GM21367 (cell line): Measurements from ENCODE around the gene MIDN.
"Not testable (repeated sequence)": the region's sequence is repeated elsewhere in the genome, so short reads cannot be mapped to it uniquely, and the experiment has no call there.

Source experiments
- ATAC-seq: cut with Tn5 transposase; IDR thresholded peaks from one replicate; pipeline ENCODE4 v1.9.1; 2021; ENCODE audit not compliant: unreplicated experiment

The MIDN gene

GRCh38 chr19:1245494-1246264, 2.7 kb upstream of the MIDN start:
- ATAC-seq: no peak

- ATAC-seq: not testable (repeated sequence)
These were observed 1.9 kb upstream of the MIDN start for GRCh38 chr19:1246265-1247087.

- no peak for ATAC-seq
These were observed 640 bp upstream of the MIDN start for GRCh38 chr19:1247748-1248138.

GRCh38 chr19:1248786-1249297, 459 bp downstream of the MIDN start:
- ATAC-seq: peak; percentile 10

- peak; percentile 33 for ATAC-seq
These were observed 1.1 kb downstream of the MIDN start for GRCh38 chr19:1249298-1249989.

- no peak for ATAC-seq
These were observed 1.6 kb downstream of the MIDN start for GRCh38 chr19:1249990-1250436.

- ATAC-seq: no peak
These were observed 2.3 kb downstream of the MIDN start for GRCh38 chr19:1250437-1251260.

- no peak for ATAC-seq
These were observed 3.2 kb downstream of the MIDN start for GRCh38 chr19:1251330-1252220.

GRCh38 chr19:1252221-1252820, 3.9 kb downstream of the MIDN start:
- ATAC-seq: no peak

GRCh38 chr19:1252821-1253513, 4.6 kb downstream of the MIDN start:
- ATAC-seq: no peak

- no peak for ATAC-seq
These were observed 5.2 kb downstream of the MIDN start for GRCh38 chr19:1253514-1254080.

GRCh38 chr19:1254081-1254527, 5.7 kb downstream of the MIDN start:
- no peak for ATAC-seq

- ATAC-seq: no peak
These were observed 6.3 kb downstream of the MIDN start for GRCh38 chr19:1254530-1255185.

GRCh38 chr19:1255186-1256161, 7.1 kb downstream of the MIDN start:
- no peak for ATAC-seq

- no peak for ATAC-seq
These were observed 8.5 kb downstream of the MIDN start for GRCh38 chr19:1256646-1257474.
